ENCODE results near the gene FGG.

Gene FGG

GRCh38 chr4:154612472-154613414, at the start of gene FGG:
Gene FGG, minus strand, starts transcription at chr4:154612656. Its CDS starts 47 bp downstream, at chr4:154612609.
- DNase-seq = no peak

GRCh38 chr4:154660052-154660451, 47.6 kb upstream of the FGG start:
- no peak for DNase-seq

- no peak for DNase-seq
Measured at GRCh38 chr4:154658680-154659405, 46.4 kb upstream of the FGG start.

GRCh38 chr4:154643493-154643892, 31.0 kb upstream of the FGG start:
- no peak for DNase-seq

GRCh38 chr4:154642373-154643009, 30.0 kb upstream of the FGG start:
- DNase-seq = no peak

- DNase-seq = no peak
Measured at GRCh38 chr4:154640999-154641398, 28.5 kb upstream of the FGG start.

- no peak for DNase-seq
Measured at GRCh38 chr4:154634058-154634457, 21.6 kb upstream of the FGG start.

- DNase-seq = no peak
Measured at GRCh38 chr4:154631828-154632227, 19.4 kb upstream of the FGG start.

GRCh38 chr4:154630324-154630723, 17.9 kb upstream of the FGG start:
- DNase-seq = no peak

- peak; percentile 5 for DNase-seq
Measured at GRCh38 chr4:154626793-154627484, 14.5 kb upstream of the FGG start.

- DNase-seq = no peak
Measured at GRCh38 chr4:154625971-154626370, 13.5 kb upstream of the FGG start.

- no peak for DNase-seq
Measured at GRCh38 chr4:154623995-154624394, 11.5 kb upstream of the FGG start.

- no peak for DNase-seq
Measured at GRCh38 chr4:154623436-154623835, 11.0 kb upstream of the FGG start.

GRCh38 chr4:154622598-154622997, 10.1 kb upstream of the FGG start:
- DNase-seq = peak; percentile 40

GRCh38 chr4:154620111-154620510, 7.7 kb upstream of the FGG start:
- DNase-seq = no peak

GRCh38 chr4:154618708-154619315, 6.4 kb upstream of the FGG start:
- DNase-seq = peak; percentile 39

- DNase-seq = no peak
Measured at GRCh38 chr4:154617820-154618317, 5.4 kb upstream of the FGG start.

GRCh38 chr4:154616731-154617130, 4.3 kb upstream of the FGG start:
- no peak for DNase-seq

GRCh38 chr4:154616287-154616686, 3.8 kb upstream of the FGG start:
- DNase-seq = no peak

GRCh38 chr4:154615211-154615610, 2.8 kb upstream of the FGG start:
- no peak for DNase-seq

GRCh38 chr4:154614306-154614705, 1.9 kb upstream of the FGG start:
- no peak for DNase-seq

- no peak for DNase-seq
Measured at GRCh38 chr4:154611833-154612232, 623 bp downstream of the FGG start.
